Activated T-helper 2 cell treated with anti-CD3 and anti-CD28 coated beads, Interferon-gamma antibody, Interleukin-2, Interleukin-4, amounts not matched to agents 10 μg/mL and 5 μg/mL and 100 μg/mL, durations not matched to agents 14 hours and 24 hours and 36 hours (primary cell): ENCODE results near the gene OR2M3. TPM values are rescaled to one million over a fixed set of nuclear protein-coding genes. Genes with fewer than 3 reads are reported as not detected.

ENCODE experiments used
- DNase-seq: peaks from one replicate; pipeline ENCODE4 v3.0.0; 2021; ENCODE audit warnings: low spot score
- H3K27ac Mint-ChIP-seq: one replicate; pipeline ENCODE4 v1.8.0; 2021; ENCODE audit warnings: mixed read lengths
- H3K27me3 Mint-ChIP-seq: one replicate; pipeline ENCODE4 v1.8.0; 2021; ENCODE audit warnings: low read depth, mixed read lengths
- H3K36me3 Mint-ChIP-seq: one replicate; pipeline ENCODE4 v1.8.0; 2021; ENCODE audit warnings: low read depth, mixed read lengths
- H3K4me1 Mint-ChIP-seq: one replicate; pipeline ENCODE4 v1.8.0; 2021; ENCODE audit warnings: low read depth, mixed read lengths
- H3K4me3 Mint-ChIP-seq: one replicate; pipeline ENCODE4 v1.8.0; 2021; ENCODE audit warnings: low read depth, mild to moderate bottlenecking, moderate library complexity, mixed read lengths
- H3K9me3 Mint-ChIP-seq: one replicate; pipeline ENCODE4 v1.8.0; 2021; ENCODE audit warnings: mixed read lengths
- intact Hi-C: fragments of 100-400 bp; cut with micrococcal nuclease; formaldehyde crosslinking; loops from one replicate; pipeline ENCODE4 v1.15.1; 2023
- total RNA-seq: library from RNA; stranded (reverse); gene quantifications from 2 replicates; pipeline ENCODE4 v1.2.3, GENCODE V29; 2022

Gene OR2M3
- total RNA-seq: not detected in 2 replicates

GRCh38 chr1:248196965-248197364, at the start of gene OR2M3:
OR2M3 (plus strand) TSS chr1:248197265; CDS start chr1:248203068, 5,803 bp downstream.
- no peak within 1 kb of the TSS for H3K4me3 Mint-ChIP-seq
- H3K36me3 Mint-ChIP-seq: no peaks in the 10 kb centered on the region
- no peaks in the 10 kb centered on the region for H3K9me3 Mint-ChIP-seq
- intact Hi-C loops: no loop called here
- no peak for DNase-seq
- no peaks in the 10 kb centered on the region for H3K4me1 Mint-ChIP-seq
- no peak within 1 kb of the TSS for H3K27ac Mint-ChIP-seq
- H3K27me3 Mint-ChIP-seq: no peaks in the 10 kb centered on the region

- H3K36me3 Mint-ChIP-seq: no peaks in the 10 kb centered on the region
- H3K9me3 Mint-ChIP-seq: peaks cover 11% of the 10 kb centered on the region
- no peak for DNase-seq
- H3K27me3 Mint-ChIP-seq: no peaks in the 10 kb centered on the region
- no peak overlapping the region for H3K4me3 Mint-ChIP-seq
- intact Hi-C loops: no loop called here
- no peaks in the 10 kb centered on the region for H3K4me1 Mint-ChIP-seq
- H3K27ac Mint-ChIP-seq: no peak overlapping the region
Observed at GRCh38 chr1:248152056-248152827, 44.8 kb upstream of the OR2M3 start.

GRCh38 chr1:248155927-248156326, 41.1 kb upstream of the OR2M3 start:
- H3K4me3 Mint-ChIP-seq: no peak overlapping the region
- DNase-seq: no peak
- no peaks in the 10 kb centered on the region for H3K27me3 Mint-ChIP-seq
- H3K4me1 Mint-ChIP-seq: no peaks in the 10 kb centered on the region
- intact Hi-C loops: no loop called here
- no peak overlapping the region for H3K27ac Mint-ChIP-seq
- no peaks in the 10 kb centered on the region for H3K9me3 Mint-ChIP-seq
- no peaks in the 10 kb centered on the region for H3K36me3 Mint-ChIP-seq

- no peaks in the 10 kb centered on the region for H3K36me3 Mint-ChIP-seq
- H3K4me3 Mint-ChIP-seq: no peak overlapping the region
- peaks cover 3% of the 10 kb centered on the region for H3K9me3 Mint-ChIP-seq
- no peaks in the 10 kb centered on the region for H3K27me3 Mint-ChIP-seq
- intact Hi-C loops: no loop called here
- no peak for DNase-seq
- H3K27ac Mint-ChIP-seq: no peak overlapping the region
- no peaks in the 10 kb centered on the region for H3K4me1 Mint-ChIP-seq
Observed at GRCh38 chr1:248158758-248159157, 38.3 kb upstream of the OR2M3 start.

- no peaks in the 10 kb centered on the region for H3K36me3 Mint-ChIP-seq
- H3K27me3 Mint-ChIP-seq: no peaks in the 10 kb centered on the region
- peaks cover 3% of the 10 kb centered on the region for H3K9me3 Mint-ChIP-seq
- DNase-seq: no peak
- no peaks in the 10 kb centered on the region for H3K4me1 Mint-ChIP-seq
- H3K27ac Mint-ChIP-seq: no peak overlapping the region
- H3K4me3 Mint-ChIP-seq: no peak overlapping the region
- intact Hi-C loops: no loop called here
Observed at GRCh38 chr1:248164031-248164430, 33.0 kb upstream of the OR2M3 start.

GRCh38 chr1:248165186-248165585, 31.9 kb upstream of the OR2M3 start:
- no peak overlapping the region for H3K4me3 Mint-ChIP-seq

GRCh38 chr1:248174521-248174920, 22.5 kb upstream of the OR2M3 start, which contains the start of gene OR2M2:
OR2M2 (plus strand) TSS chr1:248174821; CDS start chr1:248179986, 5,165 bp downstream.
- H3K4me3 Mint-ChIP-seq: no peak within 1 kb of the TSS
- H3K9me3 Mint-ChIP-seq: no peaks in the 10 kb centered on the region
- H3K27ac Mint-ChIP-seq: no peak within 1 kb of the TSS
- H3K36me3 Mint-ChIP-seq: no peaks in the 10 kb centered on the region
- no peaks in the 10 kb centered on the region for H3K4me1 Mint-ChIP-seq
- no peak for DNase-seq
- intact Hi-C loops: no loop called here
- no peaks in the 10 kb centered on the region for H3K27me3 Mint-ChIP-seq

More at GRCh38 chr1:248165186-248165585, 31.9 kb upstream of the OR2M3 start:
- no peaks in the 10 kb centered on the region for H3K36me3 Mint-ChIP-seq
- H3K9me3 Mint-ChIP-seq: peaks cover 3% of the 10 kb centered on the region
- intact Hi-C loops: no loop called here
- H3K4me1 Mint-ChIP-seq: no peaks in the 10 kb centered on the region
- H3K27ac Mint-ChIP-seq: no peak overlapping the region
- H3K27me3 Mint-ChIP-seq: no peaks in the 10 kb centered on the region
- no peak for DNase-seq

GRCh38 chr1:248183996-248184395, 13.1 kb upstream of the OR2M3 start:
- no peaks in the 10 kb centered on the region for H3K36me3 Mint-ChIP-seq
- no peak overlapping the region for H3K4me3 Mint-ChIP-seq
- peaks cover 6% of the 10 kb centered on the region for H3K9me3 Mint-ChIP-seq

GRCh38 chr1:248187363-248187762, 9.7 kb upstream of the OR2M3 start:
- Mint-ChIP-seq H3K36me3 (no peaks in the 10 kb centered on the region), H3K27ac (no peak overlapping the region), H3K27me3 (no peaks in the 10 kb centered on the region), H3K4me1 (no peaks in the 10 kb centered on the region), H3K4me3 (no peak overlapping the region), H3K9me3 (peaks cover 12% of the 10 kb centered on the region)
- intact Hi-C loops: no loop called here
- no peak for DNase-seq

More at GRCh38 chr1:248183996-248184395, 13.1 kb upstream of the OR2M3 start:
- Mint-ChIP-seq H3K27ac (no peak overlapping the region), H3K27me3 (no peaks in the 10 kb centered on the region), H3K4me1 (no peaks in the 10 kb centered on the region)
- intact Hi-C loops: no loop called here
- DNase-seq: no peak

- H3K36me3 Mint-ChIP-seq: no peaks in the 10 kb centered on the region
- H3K4me1 Mint-ChIP-seq: no peaks in the 10 kb centered on the region
- no peak overlapping the region for H3K27ac Mint-ChIP-seq
- intact Hi-C loops: no loop called here
- H3K9me3 Mint-ChIP-seq: peaks cover 12% of the 10 kb centered on the region
- DNase-seq: no peak
- H3K27me3 Mint-ChIP-seq: no peaks in the 10 kb centered on the region
- no peak overlapping the region for H3K4me3 Mint-ChIP-seq
Observed at GRCh38 chr1:248189026-248189425, 8.0 kb upstream of the OR2M3 start.

- Mint-ChIP-seq H3K9me3 (peaks cover 6% of the 10 kb centered on the region), H3K36me3 (no peaks in the 10 kb centered on the region), H3K27ac (no peak overlapping the region), H3K27me3 (no peaks in the 10 kb centered on the region), H3K4me3 (no peak overlapping the region), H3K4me1 (no peaks in the 10 kb centered on the region)
- intact Hi-C loops: no loop called here
- no peak for DNase-seq
Observed at GRCh38 chr1:248194117-248194516, 2.9 kb upstream of the OR2M3 start.

GRCh38 chr1:248215880-248216279, 18.8 kb downstream of the OR2M3 start:
- no peaks in the 10 kb centered on the region for H3K36me3 Mint-ChIP-seq
- no peaks in the 10 kb centered on the region for H3K9me3 Mint-ChIP-seq
- no peak overlapping the region for H3K27ac Mint-ChIP-seq
- no peaks in the 10 kb centered on the region for H3K4me1 Mint-ChIP-seq
- no peak for DNase-seq
- intact Hi-C loops: no loop called here
- H3K27me3 Mint-ChIP-seq: no peaks in the 10 kb centered on the region
- no peak overlapping the region for H3K4me3 Mint-ChIP-seq

- H3K27ac Mint-ChIP-seq: no peak overlapping the region
- no peak overlapping the region for H3K4me3 Mint-ChIP-seq
- H3K27me3 Mint-ChIP-seq: no peaks in the 10 kb centered on the region
- no peaks in the 10 kb centered on the region for H3K9me3 Mint-ChIP-seq
- no peaks in the 10 kb centered on the region for H3K36me3 Mint-ChIP-seq
- no peaks in the 10 kb centered on the region for H3K4me1 Mint-ChIP-seq
- intact Hi-C loops: no loop called here
- no peak for DNase-seq
Observed at GRCh38 chr1:248225537-248225936, 28.5 kb downstream of the OR2M3 start.
